Measurements from ENCODE around the gene MRPL17. TPM values are rescaled to one million over a fixed set of nuclear protein-coding genes. Genes with fewer than 3 reads are reported as not detected.

The MRPL17 gene
- total RNA-seq, 1 experiment from 2014 or later, result 77.1 TPM

- Mint-ChIP-seq H3K36me3 (no peaks in the 10 kb centered on the region), H3K27ac (no peak overlapping the region), H3K4me3 (no peak overlapping the region), H3K27me3 (ENCODE audit: low read depth) (peaks cover 19% of the 10 kb centered on the region), H3K4me1 (peaks cover 11% of the 10 kb centered on the region), H3K9me3 (no peaks in the 10 kb centered on the region)
- no peak for ATAC-seq
- CTCF ChIA-PET, result interaction anchor here (1.0 to 1.4 kb wide), 2 partner anchors 9 to 279 kb away, joined by 5 to 7 read pairs; no protein-coding TSS in a partner anchor
- no peak for DNase-seq (ENCODE audit: low spot score)
- TF ChIP-seq EMX1 (CRISPR knock-in tag; IDR thresholded peaks at IDR 0.05) (no peak), ERG (CRISPR knock-in tag; IDR thresholded peaks at IDR 0.05) (no peak), CBFB (CRISPR knock-in tag; IDR thresholded peaks at IDR 0.05; ENCODE audit: low read depth) (no peak), SMAD3 (CRISPR knock-in tag; IDR thresholded peaks at IDR 0.05; ENCODE audit: borderline replicate concordance) (no peak), ZNF281 (CRISPR knock-in tag; IDR thresholded peaks at IDR 0.05) (no peak)
- POLR2A ChIA-PET, result no interaction called here
Observed at GRCh38 chr11:6658647-6659046, 24.5 kb downstream of the MRPL17 start.

GRCh38 chr11:6657346-6657745 is 25.8 kb downstream of the MRPL17 start:
- Mint-ChIP-seq H3K27me3 (ENCODE audit: low read depth) (peaks cover 19% of the 10 kb centered on the region), H3K36me3 (no peaks in the 10 kb centered on the region), H3K9me3 (no peaks in the 10 kb centered on the region), H3K4me1 (peaks cover 11% of the 10 kb centered on the region), H3K4me3 (peak overlapping the region; percentile 79), H3K27ac (no peak overlapping the region)
- ChIA-PET CTCF (interaction anchor here (2.3 kb wide), 1 partner anchor 10 kb away, joined by 14 read pairs; no protein-coding TSS in a partner anchor), POLR2A (no interaction called here)
- ATAC-seq (no peak), DNase-seq (ENCODE audit: low spot score) (no peak)
- TF ChIP-seq TEAD1 (CRISPR knock-in tag; IDR thresholded peaks at IDR 0.05), result no peak
- no peak for TF ChIP-seq NFATC4 (CRISPR knock-in tag; IDR thresholded peaks at IDR 0.05)
- no peak for TF ChIP-seq GTF2I (CRISPR knock-in tag; conservative IDR thresholded peaks at IDR 0.05)
- TF ChIP-seq ZNF232 (CRISPR knock-in tag; IDR thresholded peaks at IDR 0.05), result no peak
- no peak for TF ChIP-seq ZNF263 (CRISPR knock-in tag; IDR thresholded peaks at IDR 0.05; ENCODE audit: low read depth)
- TF ChIP-seq ATF1 (CRISPR knock-in tag; IDR thresholded peaks at IDR 0.05), result no peak
- TF ChIP-seq TEAD4 (CRISPR knock-in tag; IDR thresholded peaks at IDR 0.05), result no peak
- no peak for TF ChIP-seq USF2 (CRISPR knock-in tag; IDR thresholded peaks at IDR 0.05)
- TF ChIP-seq ZNF671 (CRISPR knock-in tag; IDR thresholded peaks at IDR 0.05), result no peak
- TF ChIP-seq ERG (CRISPR knock-in tag; IDR thresholded peaks at IDR 0.05), result no peak
- TF ChIP-seq ARID4B (CRISPR knock-in tag; IDR thresholded peaks at IDR 0.05; ENCODE audit: borderline replicate concordance), result no peak
- no peak for TF ChIP-seq ZBTB43 (CRISPR knock-in tag; IDR thresholded peaks at IDR 0.05)
- TF ChIP-seq USF1 (CRISPR knock-in tag; IDR thresholded peaks at IDR 0.05), result no peak
- no peak for TF ChIP-seq STAT6 (CRISPR knock-in tag; conservative IDR thresholded peaks at IDR 0.05; ENCODE audit: low read depth)
- no peak for TF ChIP-seq EMX1 (CRISPR knock-in tag; IDR thresholded peaks at IDR 0.05)
- no peak for TF ChIP-seq ESRRA (CRISPR knock-in tag; IDR thresholded peaks at IDR 0.05; ENCODE audit: borderline replicate concordance)
- no peak for TF ChIP-seq KAT7 (CRISPR knock-in tag; IDR thresholded peaks at IDR 0.05; ENCODE audit: borderline replicate concordance)
